Hindlimb muscle (tissue), 1 donor: ENCODE results near the gene GOLGA3. TPM values are rescaled to one million over a fixed set of nuclear protein-coding genes. Genes with fewer than 3 reads are reported as not detected.
"Not testable (repeated sequence)": the region's sequence is repeated elsewhere in the genome, so short reads cannot be mapped to it uniquely, and the experiment has no call there.

Experiments
- DNase-seq: peaks from one replicate; pipeline ENCODE4 v3.0.0-alpha.2; 2013
- polyA plus RNA-seq: library from polyadenylated mRNA; unstranded; fragments of 120-200 nt; gene quantifications from one replicate; pipeline ENCODE4 v1.2.1, GENCODE V29; 2013; ENCODE audit not compliant: insufficient read length

The GOLGA3 gene
- polyA plus RNA-seq, 1 donor, result 48.8 TPM

DNA sequence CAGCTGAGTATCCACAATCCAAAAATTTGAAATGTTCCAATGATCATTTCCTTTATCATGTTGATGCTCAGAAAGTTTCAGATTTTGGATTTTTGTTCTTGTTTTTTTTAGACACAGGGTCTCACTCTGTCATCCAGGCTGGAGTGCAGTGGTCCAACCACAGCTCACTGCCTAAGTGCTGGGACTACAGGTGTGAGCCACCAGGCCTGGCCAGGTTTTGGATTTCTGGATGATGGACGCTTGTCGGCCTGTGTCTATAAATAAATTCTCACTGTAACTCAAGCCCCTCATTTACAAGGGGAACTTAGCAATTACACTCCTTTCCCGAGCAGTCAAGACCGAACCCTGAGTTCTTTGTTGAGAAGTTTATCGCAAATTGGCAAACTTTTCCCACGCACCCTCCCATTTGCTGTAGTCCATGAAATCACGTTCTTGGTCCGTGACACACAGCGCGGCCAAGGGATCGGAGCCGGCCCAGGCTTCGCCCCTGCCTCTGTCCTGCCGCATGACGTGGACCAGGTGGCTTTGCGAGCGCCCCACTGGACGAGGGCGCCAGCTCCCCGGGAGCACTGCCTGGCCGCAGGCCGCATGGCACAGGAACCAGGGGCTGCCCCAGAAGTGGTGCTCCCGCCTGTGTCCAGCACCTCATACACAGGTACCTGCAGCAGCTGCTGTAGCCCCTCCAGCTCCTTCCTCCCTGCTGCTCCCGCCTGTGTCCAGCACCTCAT, 53.0 kb downstream of the GOLGA3 start:
- no peak for DNase-seq

DNA sequence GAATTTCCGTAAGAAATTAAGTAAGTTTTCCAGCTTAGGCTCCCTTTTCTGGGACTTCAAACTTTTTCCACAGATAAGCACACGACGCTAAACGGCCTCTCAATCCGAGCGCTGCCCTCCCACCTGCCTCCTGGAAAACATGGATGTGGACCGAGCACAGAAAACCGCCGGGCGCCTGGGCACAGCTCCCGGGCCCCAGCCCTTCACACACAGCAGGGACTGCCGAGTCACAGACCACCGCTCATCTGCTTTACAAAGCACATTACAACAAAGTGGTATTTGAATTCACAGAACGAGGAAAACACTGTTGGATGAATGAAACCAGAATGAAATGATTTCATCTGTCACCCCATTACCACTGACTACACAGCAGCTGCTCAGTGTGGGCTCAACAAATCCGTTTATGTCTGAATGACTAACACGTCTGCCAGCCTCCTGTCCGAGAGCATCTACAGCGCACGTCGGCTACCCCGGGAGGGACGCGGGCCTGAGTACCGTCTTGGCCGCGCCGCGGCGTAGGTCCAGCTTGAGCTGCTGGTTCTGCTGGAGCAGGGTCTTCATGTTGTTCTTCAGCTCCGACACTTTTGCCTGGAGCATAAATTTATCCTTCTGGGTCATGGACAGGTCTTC, 53.9 kb downstream of the GOLGA3 start:
- no peak for DNase-seq

DNA sequence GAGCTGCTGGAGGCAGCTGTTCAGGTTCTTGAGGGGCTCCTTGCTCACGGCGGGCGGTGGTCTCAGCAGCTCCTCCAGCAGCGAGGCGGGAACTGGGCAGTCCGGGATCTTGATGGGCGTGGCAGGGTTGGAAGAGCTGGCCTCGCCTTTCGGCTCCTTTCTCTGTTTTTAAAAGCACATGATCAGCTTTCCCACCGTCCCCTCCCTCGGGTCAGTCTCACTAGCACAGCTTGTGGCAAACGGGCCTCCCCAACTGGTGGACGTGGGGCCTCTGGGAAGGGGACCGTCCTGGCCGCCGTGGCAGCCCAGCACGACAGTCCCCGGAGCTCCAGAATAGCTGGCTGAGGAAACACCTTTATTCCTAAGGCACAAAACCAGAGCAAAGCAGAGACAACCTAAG, 54.5 kb downstream of the GOLGA3 start:
- no peak for DNase-seq

DNA sequence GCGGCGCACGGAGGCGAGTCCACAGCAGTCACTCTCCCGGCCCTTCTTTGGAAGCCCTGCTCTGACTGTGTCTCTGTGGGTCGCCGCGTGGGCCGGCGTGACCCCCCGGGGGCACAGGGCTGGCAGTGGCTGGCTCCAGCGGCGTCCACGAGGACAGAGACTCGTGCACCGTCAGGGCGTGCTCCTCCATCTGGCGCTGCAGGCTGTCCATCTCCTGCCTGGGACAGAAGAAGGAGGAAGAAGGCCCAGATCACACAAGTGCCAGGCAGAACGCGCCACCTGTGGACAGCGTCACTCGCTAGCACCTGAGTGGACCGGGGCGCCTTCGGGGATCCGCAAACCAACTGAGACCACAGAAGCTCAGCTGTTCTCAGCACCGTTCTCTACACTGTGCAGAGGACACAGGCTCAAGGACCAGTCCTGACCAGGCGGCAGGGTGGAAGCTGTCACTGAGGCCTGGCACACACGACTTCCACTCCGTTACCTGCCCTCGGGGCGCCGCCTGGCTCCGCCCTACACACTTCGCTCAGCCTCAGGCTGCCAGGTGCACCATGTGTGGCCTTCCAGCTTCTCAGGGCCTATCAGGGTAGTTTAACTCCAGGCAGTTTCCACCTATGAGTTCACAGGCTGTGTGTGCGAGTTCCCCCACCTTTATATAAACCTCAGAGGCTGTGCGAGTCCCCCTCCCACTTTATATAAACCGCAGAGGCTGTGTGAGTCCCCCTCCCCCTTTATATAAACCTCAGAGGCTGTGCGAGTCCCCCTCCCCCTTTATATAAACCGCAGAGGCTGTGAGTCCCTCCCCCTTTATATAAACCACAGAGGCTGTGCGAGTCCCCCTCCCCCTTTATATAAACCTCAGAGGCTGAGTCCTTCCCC, 55.4 kb downstream of the GOLGA3 start:
- no peak for DNase-seq

DNA sequence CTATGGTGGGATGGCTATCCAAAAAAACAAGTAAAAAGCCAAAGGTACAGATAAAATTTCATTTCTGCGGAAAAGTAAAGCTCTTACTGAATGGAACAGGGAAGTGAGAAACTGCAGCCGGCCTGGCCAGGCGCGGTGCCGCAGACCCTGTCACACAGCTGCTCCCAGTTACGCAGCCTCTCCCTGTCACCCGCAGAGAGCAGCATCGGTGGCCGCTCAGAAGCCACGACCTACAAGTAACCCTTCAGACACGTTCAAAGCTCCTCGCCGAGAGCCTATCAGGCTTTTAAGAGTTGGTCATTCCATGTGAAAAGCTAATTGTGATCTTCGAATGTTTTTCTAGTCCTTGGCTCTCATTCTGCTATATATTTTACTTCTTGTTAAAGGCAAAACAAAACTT, 56.1 kb downstream of the GOLGA3 start:
- DNase-seq, result no peak

DNA sequence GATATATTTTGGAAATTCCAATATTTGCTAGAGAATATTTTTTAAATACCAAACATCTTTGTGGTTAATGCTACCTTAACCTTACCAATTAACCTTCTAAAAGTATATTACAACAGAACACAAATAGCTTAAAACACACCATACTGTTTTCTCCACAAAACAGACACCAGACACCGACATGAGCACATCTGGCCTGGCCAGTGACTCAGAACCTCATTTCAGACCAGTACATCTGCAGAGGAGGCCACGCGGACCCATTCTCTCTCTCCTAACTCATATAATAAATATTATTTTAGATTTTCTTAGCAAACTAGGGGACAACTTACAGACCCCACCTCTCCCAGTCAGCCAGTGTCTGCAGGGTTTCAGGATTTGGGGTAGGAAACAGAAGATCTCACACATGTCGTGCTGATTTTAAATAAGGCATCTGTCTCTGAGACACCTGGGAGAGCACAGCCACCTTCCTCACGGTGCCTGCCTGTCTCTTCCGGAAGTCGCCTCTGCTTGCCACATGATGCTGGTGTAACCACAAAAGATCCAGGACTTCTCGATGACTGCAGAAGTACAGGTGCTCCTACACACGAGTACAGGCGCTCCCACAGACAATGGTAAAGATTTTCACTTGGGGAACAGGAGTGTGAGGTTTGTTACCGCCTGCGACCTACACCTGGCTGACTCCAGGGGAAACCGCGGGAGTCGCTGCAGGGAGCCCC, 57.4 kb downstream of the GOLGA3 start:
- no peak for DNase-seq

DNA sequence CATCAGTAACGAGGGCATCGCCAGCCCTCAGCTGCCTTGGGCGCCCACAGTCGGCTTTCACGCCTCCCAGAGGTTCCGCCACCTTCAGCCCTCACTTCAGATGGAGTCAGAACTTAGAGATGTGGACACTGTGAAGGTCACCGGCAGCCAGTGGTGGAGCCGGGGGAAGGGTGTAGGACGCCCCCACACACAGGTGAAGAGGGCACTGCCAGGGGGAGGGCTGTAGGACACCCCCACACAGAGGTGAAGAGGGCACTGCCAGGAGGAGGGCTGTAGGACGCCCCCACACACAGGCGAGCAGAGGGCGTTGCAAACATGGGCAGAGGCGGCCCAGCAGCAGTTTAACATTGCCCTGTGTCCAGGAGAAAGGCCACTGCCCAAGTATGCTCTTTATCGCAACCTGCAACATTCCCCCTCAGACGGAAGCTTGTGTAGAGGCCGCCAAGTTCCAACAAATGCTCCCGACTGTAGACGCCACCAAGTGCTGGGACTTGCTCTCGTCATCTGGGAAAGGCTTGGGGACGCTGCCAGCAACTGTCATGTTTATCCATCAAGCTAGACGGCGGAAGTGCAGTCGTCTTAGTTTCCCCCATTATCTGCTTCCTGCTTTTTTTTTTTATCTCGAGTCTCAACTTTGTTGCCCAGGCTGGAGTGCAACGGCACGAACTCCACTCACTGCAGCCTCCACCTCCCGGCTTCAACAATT, 62.1 kb downstream of the GOLGA3 start:
- peak; percentile 44 for DNase-seq

DNA sequence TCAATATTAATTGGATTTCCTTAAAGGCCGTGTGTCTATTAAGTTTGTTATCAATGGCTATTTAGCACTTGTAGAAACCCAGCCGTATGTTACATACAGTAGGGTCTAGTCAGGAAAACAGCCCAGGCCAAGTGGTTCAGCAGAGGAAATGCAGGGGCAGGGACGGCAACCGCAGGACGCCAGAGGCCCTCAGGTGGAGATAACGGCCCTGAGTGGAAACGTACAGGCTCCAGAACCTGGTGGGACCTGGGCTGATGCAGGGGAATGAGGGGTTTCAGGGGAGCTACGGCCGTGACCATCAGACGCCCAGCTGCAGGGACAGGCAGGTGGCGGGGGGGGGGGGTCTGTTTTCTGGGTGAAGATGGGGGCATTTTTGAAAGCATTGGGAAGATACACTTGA, 63.3 kb downstream of the GOLGA3 start:
- DNase-seq, result no peak

DNA sequence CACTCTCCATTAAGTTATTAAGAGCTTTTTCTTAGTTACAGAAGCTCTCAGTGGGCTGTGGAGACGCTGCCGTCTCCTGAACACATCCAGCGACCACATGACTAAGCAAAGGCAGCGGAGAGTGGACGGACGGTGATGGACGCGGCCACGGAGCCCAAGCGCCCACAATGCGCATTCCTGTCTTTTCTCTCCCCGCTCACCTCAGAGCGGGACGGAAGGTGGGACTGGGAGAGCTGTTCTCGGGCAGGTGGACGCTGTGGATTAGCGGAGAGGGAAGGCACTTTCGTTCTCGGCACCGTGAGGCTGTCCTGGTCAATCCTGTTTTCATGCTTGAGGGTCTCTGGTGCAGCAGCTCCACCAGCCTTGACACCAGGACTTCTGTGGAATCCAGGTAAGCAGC, 64.4 kb downstream of the GOLGA3 start:
- no peak for DNase-seq

DNA sequence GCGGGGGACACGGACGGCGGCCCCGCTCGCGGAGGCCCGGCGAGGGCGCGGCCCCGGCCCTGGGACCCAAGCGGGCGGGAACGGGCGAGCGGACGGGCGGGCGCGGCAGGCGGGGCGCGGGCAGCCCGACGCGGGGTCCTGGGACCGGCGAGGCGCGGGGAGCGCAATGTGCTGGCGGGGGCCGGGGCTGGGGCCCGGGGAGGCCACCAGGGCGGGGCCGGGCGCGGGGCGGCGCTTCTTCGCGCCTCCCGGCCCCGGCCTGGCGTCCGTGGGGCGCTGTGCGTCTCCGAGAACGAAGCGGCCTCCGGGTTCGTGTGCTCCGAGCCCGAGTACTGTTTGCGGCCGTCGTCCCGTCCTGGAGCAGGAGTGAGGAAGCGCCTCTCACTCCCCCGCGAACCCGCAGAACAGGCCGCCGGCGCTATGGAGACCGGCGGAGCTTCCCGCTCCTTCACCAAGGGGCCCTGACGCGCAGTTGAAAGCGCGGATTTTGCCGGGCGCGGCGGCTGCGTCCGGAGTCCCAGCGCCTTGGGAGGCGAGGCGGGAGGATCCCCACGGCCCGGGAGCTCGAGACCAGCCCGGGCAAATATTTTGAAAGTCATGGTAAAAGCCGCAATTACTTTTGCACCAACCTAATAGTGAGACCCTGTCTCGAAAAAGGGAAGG, 66.6 kb downstream of the GOLGA3 start:
- peak; percentile 93 for DNase-seq

DNA sequence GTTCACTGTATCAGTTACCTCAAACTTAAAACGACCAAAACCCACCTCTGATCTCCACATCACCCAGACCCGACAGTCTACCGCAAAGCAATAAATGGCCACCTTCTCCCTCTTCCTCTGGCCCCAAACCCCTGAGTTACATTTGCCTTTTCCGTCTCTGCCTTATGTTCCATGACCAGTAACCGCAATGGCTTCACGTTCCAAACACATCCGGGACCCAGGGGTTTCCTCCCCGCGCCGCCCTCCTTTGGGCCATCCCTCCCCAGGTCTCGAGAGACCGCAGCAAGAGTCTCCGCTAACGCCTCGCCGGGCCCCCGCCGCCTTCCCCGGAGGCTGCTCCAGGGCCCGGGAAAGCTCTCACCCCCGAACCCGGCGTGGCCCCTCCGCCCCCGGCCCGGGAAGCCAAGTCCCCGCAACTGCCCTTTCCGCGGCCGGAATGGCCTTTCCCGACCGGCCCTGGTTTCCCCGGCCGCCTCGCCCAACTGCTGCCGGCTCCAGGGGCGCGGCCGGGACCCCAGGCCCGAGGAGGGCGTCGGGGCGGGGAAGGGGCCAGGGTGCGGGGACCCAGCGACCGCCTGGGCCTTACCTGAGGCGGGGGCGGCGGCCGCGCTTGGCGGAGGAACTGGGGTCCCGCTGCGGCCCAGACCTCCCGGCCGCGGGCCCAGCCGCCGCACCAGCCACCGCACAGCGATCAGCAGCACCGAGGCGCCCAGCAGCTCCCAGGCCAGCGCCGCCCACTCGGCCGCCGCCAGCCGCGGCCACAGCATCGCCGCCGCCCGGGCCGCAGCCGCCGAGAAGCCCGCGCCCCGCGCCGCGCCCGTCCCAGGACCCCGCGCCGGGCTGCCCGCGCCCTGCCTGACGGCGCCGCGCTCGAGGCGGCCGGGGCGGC, 67.4 kb downstream of the GOLGA3 start, which contains the start of gene ANKLE2:
ANKLE2 (minus strand) TSS at position 801 of the 889 bp plus-strand sequence; CDS start at position 767, 34 bp downstream.
- no peak for DNase-seq

DNA sequence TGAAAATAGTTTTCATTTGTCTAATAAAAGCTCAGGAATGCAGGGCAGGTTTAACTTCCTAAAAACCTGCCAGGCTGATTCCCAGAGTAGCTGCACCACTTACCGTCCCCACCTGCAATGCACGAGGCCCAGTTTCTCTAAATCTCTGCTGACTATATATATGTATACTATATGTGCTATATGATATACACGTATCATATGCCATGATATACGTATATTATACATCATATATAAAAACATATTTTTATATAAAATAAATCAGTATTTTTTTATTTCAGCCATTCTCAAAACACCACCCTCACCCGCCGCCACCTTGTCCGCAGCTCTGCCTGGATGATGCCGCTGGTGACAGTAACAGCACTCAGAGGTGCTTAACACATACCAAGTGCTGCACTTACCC, 69.3 kb downstream of the GOLGA3 start:
- no peak for DNase-seq

DNA sequence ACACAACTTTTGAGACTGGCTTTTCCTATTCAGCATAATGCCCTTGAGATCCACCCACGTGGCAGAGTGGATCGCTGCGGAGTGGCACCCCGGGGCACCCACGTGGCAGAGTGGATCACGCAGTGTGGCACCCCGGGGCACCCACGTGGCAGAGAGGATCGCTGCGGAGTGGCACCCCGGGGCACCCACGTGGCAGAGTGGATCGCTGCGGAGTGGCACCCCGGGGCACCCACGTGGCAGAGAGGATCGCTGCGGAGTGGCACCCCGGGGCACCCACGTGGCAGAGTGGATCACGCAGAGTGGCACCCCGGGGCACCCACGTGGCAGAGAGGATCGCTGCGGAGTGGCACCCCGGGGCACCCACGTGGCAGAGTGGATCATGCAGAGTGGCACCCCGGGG, 69.8 kb downstream of the GOLGA3 start:
- not testable (repeated sequence) for DNase-seq

DNA sequence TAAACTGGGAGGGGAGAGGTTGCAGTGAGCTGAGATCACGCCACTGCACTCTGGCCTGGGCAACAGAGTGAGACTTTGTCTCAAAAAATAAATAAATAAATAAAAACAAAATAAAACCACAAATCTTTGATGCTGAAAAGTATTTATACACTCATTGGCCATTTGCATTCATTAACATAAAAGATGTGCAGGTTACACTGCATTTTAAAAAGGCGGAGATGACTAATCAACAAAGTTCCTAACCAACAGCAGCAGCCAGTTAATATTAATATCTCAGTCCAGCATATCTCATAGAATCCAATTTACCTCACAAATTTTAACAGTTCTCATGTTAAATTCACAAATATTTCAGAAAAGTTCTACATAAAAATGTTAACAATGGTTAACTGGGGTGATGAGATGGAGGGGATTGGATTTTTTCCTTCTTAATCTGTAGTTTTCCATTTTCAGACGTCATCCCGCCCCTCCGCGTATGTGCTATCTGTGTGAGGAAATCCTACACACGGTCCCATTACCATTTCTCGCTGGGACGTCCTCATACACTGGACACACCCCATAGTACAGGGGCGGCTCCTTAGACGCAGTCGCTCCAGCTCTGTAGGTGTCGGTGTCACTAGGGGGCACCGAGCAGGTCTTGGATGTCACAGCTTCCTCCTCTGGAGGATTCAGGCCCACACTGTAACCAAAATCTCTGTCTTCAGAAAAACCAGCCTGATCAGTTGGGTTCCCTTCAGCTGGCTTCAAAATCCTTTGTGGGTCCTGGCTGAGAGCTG, 74.3 kb downstream of the GOLGA3 start:
- DNase-seq, result no peak

DNA sequence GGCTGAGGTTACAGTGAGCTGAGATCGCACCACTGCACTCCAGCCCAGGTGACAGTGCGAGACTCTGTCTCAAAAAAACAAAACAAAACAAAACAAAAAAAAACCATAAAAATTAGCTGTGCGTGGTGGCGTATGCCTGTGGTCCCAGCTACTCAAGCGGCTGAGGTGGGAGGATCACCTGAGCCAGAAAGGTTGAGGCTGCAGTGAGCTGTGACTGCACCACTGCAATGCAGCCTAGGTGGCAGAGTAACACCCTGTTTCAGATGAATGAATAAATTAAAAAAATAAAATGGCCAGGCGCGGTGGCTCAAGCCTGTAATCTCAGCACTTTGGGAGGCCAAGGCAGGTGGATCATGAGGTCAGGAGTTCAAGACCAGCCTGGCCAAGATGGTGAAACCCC, 75.0 kb downstream of the GOLGA3 start:
- DNase-seq, result not testable (repeated sequence)

DNA sequence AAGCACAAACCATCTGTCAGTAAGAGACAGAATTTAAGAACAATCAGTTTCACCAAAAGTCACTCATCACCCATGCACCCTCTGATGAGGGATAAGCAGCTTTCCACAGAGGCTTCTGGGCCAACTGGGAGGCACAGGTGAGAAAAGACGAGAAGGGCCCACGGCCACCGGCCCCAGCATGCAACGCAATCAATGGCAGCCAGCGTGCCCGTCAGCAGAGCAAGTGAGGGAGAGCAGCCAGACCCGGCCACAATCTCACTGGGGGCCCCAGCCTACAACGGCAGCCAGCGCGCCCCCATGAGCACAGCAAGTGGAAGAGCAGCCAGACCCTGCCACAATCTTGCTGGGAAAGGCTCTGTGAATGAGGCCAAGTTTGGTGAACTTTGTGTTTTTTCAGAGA, 80.3 kb downstream of the GOLGA3 start:
- DNase-seq, result no peak

DNA sequence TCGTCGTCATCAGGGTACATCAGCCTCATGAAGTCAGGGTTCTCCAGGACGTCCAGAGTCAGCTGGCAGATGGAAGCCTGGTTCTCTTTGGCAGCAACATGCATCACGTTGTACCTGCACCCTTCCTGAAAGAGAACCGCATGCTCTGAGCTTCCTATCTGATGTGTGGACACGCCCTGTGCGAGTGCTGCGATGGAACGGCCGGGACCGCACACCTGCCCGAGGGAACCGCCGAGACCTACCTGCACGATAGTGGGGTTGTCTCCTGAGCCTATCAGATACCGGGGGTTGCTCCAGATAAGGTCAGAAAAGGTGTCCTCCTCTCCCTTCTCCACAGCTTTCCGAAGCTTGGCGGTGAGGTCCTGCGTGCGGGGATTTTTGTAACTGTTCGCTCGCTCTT, 80.8 kb downstream of the GOLGA3 start:
- DNase-seq, result no peak

DNA sequence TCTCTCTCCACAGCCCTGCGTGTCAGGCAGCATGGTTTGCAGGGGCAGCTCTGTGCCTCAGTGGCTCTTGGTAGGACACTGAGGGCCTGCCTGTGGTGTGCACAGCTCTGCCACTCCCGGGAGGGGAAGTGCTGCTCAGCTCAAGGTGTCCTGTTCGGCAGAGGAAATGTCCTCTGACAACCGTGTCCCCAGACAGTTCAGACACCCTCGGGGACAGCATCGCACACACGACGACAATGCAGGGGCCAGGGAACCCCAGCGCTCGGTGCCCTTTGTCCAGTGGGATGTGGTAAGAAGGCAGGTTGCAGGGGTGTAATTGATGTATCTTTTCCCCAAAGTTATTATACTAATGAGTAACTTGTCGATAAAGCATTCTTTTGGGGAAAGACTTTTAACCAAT, 81.3 kb downstream of the GOLGA3 start:
- DNase-seq, result no peak

DNA sequence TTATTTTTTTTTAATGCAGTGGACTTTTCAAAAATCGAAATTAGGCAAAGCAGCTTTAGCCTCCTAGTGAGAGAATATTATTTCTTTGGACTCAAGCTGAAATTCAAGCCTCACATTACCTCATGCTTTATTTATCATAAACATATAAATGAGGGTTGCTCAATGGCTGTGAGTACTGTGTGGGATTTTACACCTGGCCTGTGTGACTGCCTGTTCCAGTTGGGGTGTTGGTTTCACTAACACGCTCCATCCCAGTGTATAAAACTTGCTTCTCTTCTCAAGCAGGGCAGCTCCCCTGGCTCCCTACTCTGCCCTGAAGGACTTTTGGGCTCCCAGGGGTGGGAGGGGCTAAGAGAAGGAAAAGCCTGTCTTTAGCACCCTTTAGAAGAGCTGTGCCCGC, 82.1 kb downstream of the GOLGA3 start:
- DNase-seq, result no peak

DNA sequence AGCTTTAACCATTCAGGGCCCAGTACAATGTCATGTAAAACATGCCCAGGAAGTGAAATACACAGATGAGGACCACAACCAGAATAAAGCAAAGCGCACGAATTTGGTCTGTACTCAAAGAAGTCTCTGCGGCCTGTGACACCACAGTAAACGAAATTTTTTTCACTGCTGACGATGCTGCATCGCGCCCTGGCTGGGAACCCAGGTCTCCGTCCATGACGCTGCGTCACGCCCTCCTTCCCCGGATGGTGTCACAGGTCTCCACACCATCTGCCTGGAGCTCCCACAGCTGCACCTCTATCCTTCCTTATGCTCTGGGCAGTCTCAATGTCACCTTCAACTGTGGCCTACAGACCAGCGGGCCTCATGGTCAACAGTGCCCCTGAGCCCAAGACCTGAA, 84.8 kb downstream of the GOLGA3 start:
- DNase-seq, result no peak
